Activated naive CD4-positive, alpha-beta T cell treated with anti-CD3 and anti-CD28 coated beads, Interleukin-2, amount 50 U/mL, for 24 hours (primary cell): ENCODE results near the gene PLA2G4A.

Experiments used
- H3K27ac Mint-ChIP-seq: one replicate; pipeline ENCODE4 v1.8.0; 2021; ENCODE audit warnings: mild to moderate bottlenecking, mixed read lengths
- H3K27me3 Mint-ChIP-seq: one replicate; pipeline ENCODE4 v1.8.0; 2021; ENCODE audit warnings: mixed read lengths
- H3K36me3 Mint-ChIP-seq: one replicate; pipeline ENCODE4 v1.8.0; 2021; ENCODE audit warnings: mixed read lengths
- H3K4me1 Mint-ChIP-seq: one replicate; pipeline ENCODE4 v1.8.0; 2021; ENCODE audit warnings: mixed read lengths
- H3K4me3 Mint-ChIP-seq: one replicate; pipeline ENCODE4 v1.8.0; 2021; ENCODE audit warnings: mild to moderate bottlenecking, mixed read lengths
- H3K9me3 Mint-ChIP-seq: one replicate; pipeline ENCODE4 v1.8.0; 2021; ENCODE audit warnings: mixed read lengths

Gene PLA2G4A

DNA sequence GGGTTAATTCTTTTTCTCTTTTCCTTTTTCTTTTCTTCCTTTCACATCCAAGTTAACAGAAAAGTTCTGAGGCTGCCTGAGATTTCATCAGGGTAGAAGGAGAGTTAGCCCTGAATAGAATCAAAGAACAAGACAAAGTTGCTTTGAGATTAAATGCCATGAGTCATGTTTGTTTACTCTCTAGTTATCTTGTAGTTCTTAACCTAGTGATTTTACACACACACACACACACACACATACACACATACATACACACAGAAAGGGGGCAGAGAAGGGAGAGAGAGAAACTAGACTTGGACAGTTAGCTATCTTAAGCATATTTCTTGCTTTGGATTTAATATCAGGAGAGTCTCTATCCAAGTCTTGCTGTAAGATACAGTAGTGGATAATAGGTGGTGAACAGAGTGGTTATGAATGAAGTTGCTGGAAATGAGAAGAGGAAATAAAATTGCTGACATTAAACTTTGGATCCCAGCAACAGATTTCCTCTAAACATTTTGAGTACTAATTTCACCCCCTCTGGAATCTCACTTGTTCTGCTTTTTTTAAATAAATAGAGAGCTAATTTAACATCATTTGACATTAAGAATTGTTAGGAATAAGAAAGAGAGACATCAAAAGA is 19.9 kb downstream of the PLA2G4A start:
- H3K36me3 Mint-ChIP-seq: no peaks in the 10 kb centered on the region
- H3K27ac Mint-ChIP-seq: no peak overlapping the region
- H3K9me3 Mint-ChIP-seq: no peaks in the 10 kb centered on the region
- no peaks in the 10 kb centered on the region for H3K27me3 Mint-ChIP-seq
- no peaks in the 10 kb centered on the region for H3K4me1 Mint-ChIP-seq
- no peak overlapping the region for H3K4me3 Mint-ChIP-seq

DNA sequence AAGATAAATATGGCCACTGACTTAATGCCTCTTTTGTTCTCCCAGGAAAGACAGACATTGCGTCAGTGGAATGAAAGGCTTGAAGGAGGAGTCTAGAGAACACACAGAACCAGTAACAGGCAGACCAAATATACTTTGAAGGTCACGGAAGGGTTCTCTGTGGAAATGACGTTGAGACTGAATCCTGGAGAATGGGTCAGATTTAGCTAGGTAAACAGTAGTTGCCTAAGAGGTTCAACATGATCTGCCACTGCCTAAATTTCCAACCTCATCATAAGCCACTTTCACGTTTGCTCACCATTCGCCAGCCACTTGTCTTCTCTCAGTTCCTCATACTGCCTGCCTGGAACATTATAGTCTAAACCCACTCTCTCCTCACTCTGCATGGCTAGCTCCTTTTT is 20.5 kb downstream of the PLA2G4A start:
- no peaks in the 10 kb centered on the region for H3K4me1 Mint-ChIP-seq
- no peaks in the 10 kb centered on the region for H3K27me3 Mint-ChIP-seq
- H3K27ac Mint-ChIP-seq: no peak overlapping the region
- H3K36me3 Mint-ChIP-seq: no peaks in the 10 kb centered on the region
- H3K9me3 Mint-ChIP-seq: no peaks in the 10 kb centered on the region
- H3K4me3 Mint-ChIP-seq: no peak overlapping the region

DNA sequence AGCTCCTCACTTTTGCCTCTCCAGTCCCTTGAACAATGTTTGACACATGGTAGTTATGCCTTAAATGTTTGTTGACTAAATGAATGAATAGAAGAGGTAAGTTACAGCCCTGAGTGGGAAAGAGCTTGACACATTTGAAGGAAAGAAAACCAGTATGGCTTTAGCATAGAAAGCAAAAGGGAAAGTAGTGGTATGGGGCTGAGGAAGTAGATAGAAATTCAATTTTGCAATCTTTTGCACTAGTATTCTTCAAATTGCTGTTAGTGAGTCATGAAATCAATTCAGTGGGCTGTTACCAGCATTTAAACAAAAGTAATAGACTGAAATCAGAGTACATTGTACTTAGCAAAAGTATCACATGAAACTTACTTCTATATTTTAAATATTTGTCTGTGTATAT is 21.1 kb downstream of the PLA2G4A start:
- H3K4me3 Mint-ChIP-seq: no peak overlapping the region

DNA sequence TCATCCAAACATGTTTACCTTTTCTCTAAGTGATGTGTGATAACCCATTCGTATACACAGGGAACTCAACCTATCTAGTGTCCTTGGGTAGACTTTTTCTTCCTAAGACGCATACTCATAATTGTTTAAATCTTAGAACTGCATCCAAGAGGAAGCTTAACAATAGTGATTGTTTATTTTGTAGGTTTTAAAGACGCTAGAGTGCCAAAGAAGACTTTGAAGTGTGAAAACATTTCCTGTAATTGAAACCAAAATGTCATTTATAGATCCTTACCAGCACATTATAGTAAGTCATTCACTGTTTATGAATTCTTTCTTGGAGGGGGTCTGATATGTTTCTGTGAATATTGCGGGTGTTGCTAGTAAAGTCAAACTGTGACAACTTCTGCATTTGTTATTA is 25.4 kb downstream of the PLA2G4A start:
- H3K4me3 Mint-ChIP-seq: no peak overlapping the region
- H3K9me3 Mint-ChIP-seq: no peaks in the 10 kb centered on the region
- H3K36me3 Mint-ChIP-seq: no peaks in the 10 kb centered on the region
- H3K27ac Mint-ChIP-seq: no peak overlapping the region
- H3K4me1 Mint-ChIP-seq: no peaks in the 10 kb centered on the region
- no peaks in the 10 kb centered on the region for H3K27me3 Mint-ChIP-seq

More for the DNA sequence above, 21.1 kb downstream of the PLA2G4A start:
- no peak overlapping the region for H3K27ac Mint-ChIP-seq
- H3K27me3 Mint-ChIP-seq: no peaks in the 10 kb centered on the region
- H3K9me3 Mint-ChIP-seq: no peaks in the 10 kb centered on the region
- H3K4me1 Mint-ChIP-seq: no peaks in the 10 kb centered on the region
- H3K36me3 Mint-ChIP-seq: no peaks in the 10 kb centered on the region

DNA sequence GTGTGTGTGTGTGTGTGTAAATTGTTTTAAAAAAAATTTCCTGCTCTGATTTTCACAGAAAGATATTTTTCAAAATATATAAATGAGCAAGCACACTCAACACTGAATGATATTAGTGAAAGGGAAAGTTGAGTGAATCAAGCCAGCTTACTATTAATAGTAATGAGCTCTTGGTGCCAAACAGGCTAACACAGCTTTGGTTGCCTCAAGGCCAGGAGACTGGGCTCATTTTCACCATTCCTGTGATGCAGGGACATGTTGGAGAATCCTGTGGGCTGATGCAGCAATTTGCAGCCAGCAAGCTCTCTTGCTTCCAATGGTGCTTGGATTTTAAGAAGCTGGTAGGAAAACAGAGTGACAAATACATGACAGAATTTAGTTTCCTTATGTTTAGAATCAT is 30.2 kb downstream of the PLA2G4A start:
- no peak overlapping the region for H3K4me3 Mint-ChIP-seq
- H3K27me3 Mint-ChIP-seq: no peaks in the 10 kb centered on the region
- no peaks in the 10 kb centered on the region for H3K36me3 Mint-ChIP-seq
- no peak overlapping the region for H3K27ac Mint-ChIP-seq
- no peaks in the 10 kb centered on the region for H3K9me3 Mint-ChIP-seq
- H3K4me1 Mint-ChIP-seq: no peaks in the 10 kb centered on the region

DNA sequence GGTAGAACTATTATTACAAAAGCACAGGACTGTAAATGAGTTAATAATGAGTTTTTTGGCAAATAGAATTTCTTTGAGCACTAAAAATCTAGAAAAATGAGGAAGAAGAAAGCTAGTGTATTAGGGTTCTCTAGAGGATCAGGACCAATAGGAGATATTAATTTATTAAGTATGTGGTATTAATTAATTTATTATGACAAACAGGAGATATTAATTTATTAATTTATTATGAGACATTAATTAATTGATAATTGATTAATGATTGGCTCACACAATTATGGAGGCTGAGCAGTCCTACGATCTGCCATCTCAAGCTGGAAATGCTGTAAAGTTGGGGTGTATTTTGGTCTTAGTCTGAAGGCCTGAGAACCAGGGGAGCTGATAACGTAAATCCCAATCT is 31.2 kb downstream of the PLA2G4A start:
- no peak overlapping the region for H3K4me3 Mint-ChIP-seq
- no peaks in the 10 kb centered on the region for H3K27me3 Mint-ChIP-seq
- H3K4me1 Mint-ChIP-seq: no peaks in the 10 kb centered on the region
- H3K36me3 Mint-ChIP-seq: no peaks in the 10 kb centered on the region
- no peak overlapping the region for H3K27ac Mint-ChIP-seq
- H3K9me3 Mint-ChIP-seq: no peaks in the 10 kb centered on the region

DNA sequence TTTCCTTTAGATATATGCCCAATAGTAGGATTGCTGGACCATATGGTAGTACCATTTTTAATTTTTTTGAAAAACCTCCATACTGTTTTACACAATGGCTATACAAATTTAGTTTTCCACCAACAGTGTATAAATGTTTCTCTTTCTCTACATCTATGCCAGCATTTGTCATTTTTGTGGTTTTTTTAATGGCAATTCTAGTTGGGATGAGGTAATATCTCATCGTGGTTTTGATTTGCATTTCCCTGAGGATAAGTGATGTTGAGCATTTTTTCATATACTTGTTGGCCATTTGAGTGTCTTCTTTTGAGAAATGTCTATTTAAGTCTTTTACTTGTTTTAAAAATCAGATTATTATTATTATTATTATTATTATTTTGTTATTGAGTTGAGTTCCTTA is 35.5 kb downstream of the PLA2G4A start:
- Mint-ChIP-seq H3K27ac (no peak overlapping the region), H3K4me1 (no peaks in the 10 kb centered on the region), H3K27me3 (no peaks in the 10 kb centered on the region), H3K36me3 (no peaks in the 10 kb centered on the region), H3K4me3 (no peak overlapping the region), H3K9me3 (no peaks in the 10 kb centered on the region)

DNA sequence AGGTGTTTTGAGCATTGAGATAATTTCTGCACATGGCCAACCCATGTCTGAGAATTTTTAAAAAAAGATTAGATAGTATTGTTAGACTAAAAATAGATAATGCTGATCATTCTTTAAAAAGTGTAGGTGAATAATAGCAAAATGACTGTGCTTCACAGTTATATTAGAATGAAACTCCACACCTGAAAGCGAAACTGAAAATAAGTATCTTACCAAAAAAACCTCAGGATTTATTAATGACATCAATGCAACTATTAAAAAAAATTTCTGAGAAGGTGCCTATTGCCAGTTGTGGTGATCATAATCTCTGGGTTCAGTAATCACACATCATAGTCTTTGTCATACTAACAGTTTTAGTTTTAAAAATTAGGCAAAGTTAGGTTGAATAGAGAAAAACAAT is 36.5 kb downstream of the PLA2G4A start:
- Mint-ChIP-seq H3K9me3 (no peaks in the 10 kb centered on the region), H3K36me3 (no peaks in the 10 kb centered on the region), H3K4me3 (no peak overlapping the region), H3K4me1 (no peaks in the 10 kb centered on the region), H3K27ac (no peak overlapping the region), H3K27me3 (peaks cover 1% of the 10 kb centered on the region)

DNA sequence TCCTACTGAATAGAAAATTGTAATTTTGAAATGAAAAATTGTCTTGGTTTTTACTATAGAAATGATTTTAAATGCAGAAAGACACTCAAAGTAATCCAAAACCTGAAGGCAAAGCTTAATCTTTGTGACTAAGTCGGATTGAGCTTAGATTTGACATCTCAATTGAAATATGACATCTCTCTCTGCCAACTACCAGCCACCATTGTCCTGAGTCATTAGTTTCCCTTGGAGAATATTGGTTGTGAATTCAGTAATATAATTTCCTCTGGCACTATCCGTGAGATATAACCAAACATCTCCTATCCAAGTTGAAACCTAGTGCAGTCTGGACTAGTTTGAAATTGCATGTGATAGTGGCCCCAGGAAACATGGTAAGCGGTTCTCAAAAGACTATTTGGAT is 37.1 kb downstream of the PLA2G4A start:
- Mint-ChIP-seq H3K4me1 (no peaks in the 10 kb centered on the region), H3K9me3 (no peaks in the 10 kb centered on the region), H3K36me3 (no peaks in the 10 kb centered on the region), H3K27ac (no peak overlapping the region), H3K4me3 (no peak overlapping the region), H3K27me3 (peaks cover 3% of the 10 kb centered on the region)

DNA sequence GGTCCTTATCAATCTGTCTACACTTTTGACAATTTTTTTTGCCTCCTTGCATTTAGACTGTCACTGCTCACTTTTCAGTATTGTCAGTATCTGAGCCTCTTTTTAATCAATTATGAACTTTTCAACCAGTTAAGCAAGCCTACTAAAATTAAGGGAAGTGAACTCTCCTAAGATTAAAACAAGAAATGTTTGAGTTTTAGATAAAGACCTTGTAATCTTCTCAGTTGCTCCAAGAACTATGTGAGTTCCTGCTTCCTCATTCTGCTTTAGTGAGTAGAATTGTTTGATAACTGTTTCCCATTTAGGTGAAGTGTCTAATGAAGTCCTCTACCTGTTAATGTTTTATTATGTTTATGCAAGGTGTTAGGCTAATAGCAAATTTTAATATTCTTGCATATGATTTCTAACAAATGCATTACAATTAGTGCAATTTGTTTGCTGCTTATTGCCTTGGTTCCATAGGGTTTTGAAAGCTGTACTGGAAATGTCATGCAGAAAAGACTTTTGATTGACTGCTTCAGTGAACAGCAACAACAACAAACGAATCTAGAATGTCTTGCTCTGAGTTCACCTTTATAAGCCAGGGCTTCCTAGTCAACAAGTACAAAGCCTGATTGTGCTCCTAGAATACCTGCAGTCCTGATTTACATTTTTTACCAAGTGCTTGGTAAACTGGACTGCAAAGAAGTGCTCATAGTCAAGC is 40.9 kb downstream of the PLA2G4A start:
- Mint-ChIP-seq H3K27me3 (peaks cover 3% of the 10 kb centered on the region), H3K27ac (no peak overlapping the region), H3K4me1 (no peaks in the 10 kb centered on the region), H3K36me3 (no peaks in the 10 kb centered on the region), H3K9me3 (no peaks in the 10 kb centered on the region), H3K4me3 (no peak overlapping the region)

DNA sequence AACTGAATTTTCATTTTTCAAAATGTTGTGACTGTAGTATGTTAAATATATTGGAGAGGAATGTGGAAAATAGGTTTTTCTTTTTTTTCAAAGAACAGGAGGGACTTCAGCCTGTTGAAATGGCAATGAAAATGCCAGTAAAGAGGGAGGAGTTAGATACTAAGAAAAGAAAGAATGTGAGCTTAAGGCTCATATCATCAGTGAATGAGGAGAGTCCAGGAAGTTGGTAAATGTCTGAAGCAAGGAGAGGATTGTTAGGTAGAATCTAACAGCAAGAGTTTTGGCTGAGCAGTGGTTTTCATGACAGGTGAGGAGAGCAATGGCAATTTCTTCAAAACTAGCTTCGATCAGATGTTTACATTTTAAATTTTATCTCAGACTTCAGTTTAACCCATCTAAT is 43.0 kb downstream of the PLA2G4A start:
- Mint-ChIP-seq H3K27ac (no peak overlapping the region), H3K4me1 (no peaks in the 10 kb centered on the region), H3K9me3 (no peaks in the 10 kb centered on the region), H3K27me3 (peaks cover 3% of the 10 kb centered on the region), H3K36me3 (no peaks in the 10 kb centered on the region), H3K4me3 (no peak overlapping the region)

DNA sequence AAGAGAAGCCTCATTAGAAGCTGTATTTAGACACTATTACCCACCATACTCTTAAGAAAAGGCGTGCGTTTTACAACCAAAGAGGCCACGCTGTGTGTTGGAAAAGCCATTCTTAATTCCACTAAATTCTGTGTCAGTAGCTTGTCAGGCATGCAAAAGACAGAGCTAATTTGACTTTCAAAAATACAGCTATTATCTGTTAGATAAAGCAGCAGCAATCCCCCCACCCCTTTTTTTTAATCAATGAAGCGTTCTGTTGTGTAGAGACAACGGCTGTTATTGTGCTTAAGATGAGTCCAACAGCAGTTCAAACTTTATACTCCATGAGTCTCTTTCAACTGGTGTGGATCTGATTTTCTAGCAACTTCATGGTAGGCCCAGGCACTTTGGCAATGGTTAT is 43.5 kb downstream of the PLA2G4A start:
- Mint-ChIP-seq H3K27ac (no peak overlapping the region), H3K4me1 (no peaks in the 10 kb centered on the region), H3K36me3 (no peaks in the 10 kb centered on the region), H3K9me3 (no peaks in the 10 kb centered on the region), H3K4me3 (no peak overlapping the region), H3K27me3 (peaks cover 3% of the 10 kb centered on the region)

DNA sequence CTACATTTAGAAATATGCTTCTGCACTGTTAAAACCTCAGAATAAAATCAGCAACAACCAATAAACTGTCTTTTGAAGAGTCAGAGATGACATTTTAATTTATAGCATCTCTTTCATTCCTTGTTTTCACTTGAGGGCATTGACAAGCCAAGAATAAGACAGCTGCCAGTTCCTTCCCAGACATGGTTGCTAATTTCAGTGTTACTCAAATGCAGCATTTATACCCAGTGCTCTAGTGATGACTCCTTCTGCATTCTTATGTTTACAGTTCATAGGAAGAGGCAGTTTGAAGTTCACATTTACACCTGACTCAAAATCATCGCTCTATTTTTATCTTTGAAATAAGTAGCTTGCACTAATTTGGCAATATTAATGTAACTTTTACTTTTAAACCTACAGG is 44.9 kb downstream of the PLA2G4A start:
- no peak overlapping the region for H3K4me3 Mint-ChIP-seq
- no peaks in the 10 kb centered on the region for H3K36me3 Mint-ChIP-seq
- no peaks in the 10 kb centered on the region for H3K9me3 Mint-ChIP-seq
- no peaks in the 10 kb centered on the region for H3K4me1 Mint-ChIP-seq
- peaks cover 3% of the 10 kb centered on the region for H3K27me3 Mint-ChIP-seq
- no peak overlapping the region for H3K27ac Mint-ChIP-seq

DNA sequence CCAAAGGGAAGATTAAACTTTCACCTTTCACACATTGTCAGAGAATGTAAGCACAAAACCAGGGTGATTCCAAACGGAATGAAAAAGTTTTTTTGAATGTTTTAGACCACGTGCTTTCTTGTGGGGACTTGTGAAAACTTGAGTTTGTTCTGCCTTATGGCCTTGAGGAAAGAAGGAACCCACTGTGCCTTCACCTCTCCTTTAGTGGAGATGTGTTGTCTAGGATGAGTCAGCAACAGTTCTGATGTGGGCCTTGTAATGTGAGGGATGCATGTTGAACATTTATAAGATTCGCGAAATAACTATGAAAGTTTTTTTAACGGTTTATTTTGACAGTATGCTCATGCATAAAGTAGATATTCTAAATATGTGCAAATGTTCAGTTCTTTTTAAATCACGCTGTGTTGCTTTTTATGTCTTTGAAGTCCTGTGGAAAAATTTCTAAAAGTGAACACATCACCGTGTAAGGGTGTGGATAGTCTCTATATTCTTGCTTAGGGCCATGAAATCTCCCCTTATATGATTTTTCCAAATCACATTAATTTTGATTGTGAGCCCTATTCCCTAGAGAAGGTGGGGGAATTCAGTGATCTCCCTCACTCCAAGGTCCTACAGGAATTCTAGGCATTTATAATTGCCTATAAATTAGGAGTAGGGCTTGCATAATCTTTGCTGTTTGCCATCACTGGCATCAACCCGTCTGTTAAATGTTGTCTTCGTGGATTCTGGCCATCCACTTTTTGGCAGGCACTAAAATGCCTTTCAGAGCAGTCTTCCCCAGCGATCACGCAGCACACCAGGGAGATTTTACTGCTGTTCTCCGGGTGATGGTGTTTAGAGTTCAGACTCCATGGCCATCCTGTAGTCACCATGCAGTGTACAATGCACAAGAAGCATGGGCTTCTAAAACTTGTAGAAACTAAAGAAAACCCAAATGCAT is 47.4 kb downstream of the PLA2G4A start:
- H3K36me3 Mint-ChIP-seq: no peaks in the 10 kb centered on the region
- H3K4me1 Mint-ChIP-seq: no peaks in the 10 kb centered on the region
- no peaks in the 10 kb centered on the region for H3K27me3 Mint-ChIP-seq
- H3K27ac Mint-ChIP-seq: no peak overlapping the region
- H3K4me3 Mint-ChIP-seq: no peak overlapping the region
- no peaks in the 10 kb centered on the region for H3K9me3 Mint-ChIP-seq

DNA sequence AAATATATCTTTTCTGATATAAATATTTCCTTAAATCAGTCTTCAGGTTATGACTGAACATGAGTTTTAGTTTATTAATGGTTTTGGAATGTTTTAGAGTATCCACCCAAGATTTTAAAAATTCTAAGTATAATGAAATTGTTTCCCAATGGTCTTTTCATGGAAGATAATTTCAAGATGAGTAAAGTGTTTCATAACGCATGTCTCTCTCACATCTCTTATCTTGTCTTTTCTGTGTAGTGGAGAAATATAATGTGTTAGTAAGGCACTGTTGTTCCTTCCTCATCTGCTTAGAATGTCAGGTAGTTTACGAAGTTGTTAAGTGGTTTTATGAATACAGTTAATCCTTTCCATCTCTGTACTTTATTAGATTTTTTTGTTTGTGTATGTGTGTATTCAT is 49.6 kb downstream of the PLA2G4A start:
- H3K36me3 Mint-ChIP-seq: no peaks in the 10 kb centered on the region
- H3K9me3 Mint-ChIP-seq: no peaks in the 10 kb centered on the region
- no peak overlapping the region for H3K27ac Mint-ChIP-seq
- no peaks in the 10 kb centered on the region for H3K4me1 Mint-ChIP-seq
- no peaks in the 10 kb centered on the region for H3K27me3 Mint-ChIP-seq
- H3K4me3 Mint-ChIP-seq: no peak overlapping the region

DNA sequence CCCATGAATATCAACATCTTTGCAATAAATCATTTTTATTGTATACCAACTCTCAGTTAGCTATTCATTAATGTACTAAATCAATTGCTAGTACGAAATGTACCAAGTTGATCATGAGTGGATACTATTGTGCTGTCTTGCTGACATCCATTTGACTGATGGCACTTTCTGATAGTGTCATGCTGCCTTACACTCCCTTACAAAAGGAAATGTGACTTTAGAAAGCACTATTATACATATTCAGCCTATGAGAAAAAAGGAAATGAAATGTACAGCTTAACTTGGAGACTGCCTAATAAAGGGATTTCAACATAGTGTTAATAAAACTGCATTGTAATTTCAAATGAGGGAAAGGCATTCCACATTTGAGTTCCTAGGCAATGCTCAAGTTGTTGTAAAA is 52.2 kb downstream of the PLA2G4A start:
- H3K27ac Mint-ChIP-seq: no peak overlapping the region
- H3K9me3 Mint-ChIP-seq: peaks cover 9% of the 10 kb centered on the region
- no peaks in the 10 kb centered on the region for H3K36me3 Mint-ChIP-seq
- H3K4me1 Mint-ChIP-seq: no peaks in the 10 kb centered on the region
- H3K27me3 Mint-ChIP-seq: no peaks in the 10 kb centered on the region
- H3K4me3 Mint-ChIP-seq: no peak overlapping the region
